Tibial artery (tissue), 4 donors: ENCODE measurements around the gene ZNF726.
"Not testable (repeated sequence)": the region's sequence is repeated elsewhere in the genome, so short reads cannot be mapped to it uniquely, and the experiment has no call there.

Source experiments
- DNase-seq, 2 donors: peaks; one replicate each; pipeline ENCODE4 v3.0.0-alpha.2; 2019
- H3K27ac ChIP-seq, 2 donors: fragments of 200-600 bp; sonication (generic) in 1 of 2; 1 replicate in 1 of 2; 2 replicates in 1 of 2; pipeline ENCODE4 v1.5.1; 2018 to 2019; ENCODE audit warnings: mild to moderate bottlenecking in 1 of 2
- H3K27me3 ChIP-seq, 2 donors: fragments of 200-600 bp; sonication (generic) in 1 of 2; one replicate each; pipeline versions ENCODE4 v1.5.1 to v1.6.0; 2016 to 2019
- H3K36me3 ChIP-seq, 3 donors: fragments of 200-600 bp; sonication (generic) in 2 of 3; one replicate each; pipeline ENCODE4 v1.5.1; 2016 to 2019; ENCODE audit warnings: mild to moderate bottlenecking in 2 of 3
- H3K4me1 ChIP-seq, 4 donors: fragments of 200-600 bp; sonication (generic) in 2 of 4; 1 replicate in 3 of 4; 2 replicates in 1 of 4; pipeline ENCODE4 v1.5.1; 2016 to 2019
- H3K4me3 ChIP-seq, 2 donors: fragments of 200-600 bp; sonication (generic) in 1 of 2; 1 replicate in 1 of 2; 2 replicates in 1 of 2; pipeline ENCODE4 v1.5.1; 2018 to 2019; ENCODE audit warnings: mild to moderate bottlenecking in 2 of 2
- H3K9me3 ChIP-seq, 3 donors: fragments of 200-600 bp; sonication (generic) in 1 of 3; one replicate each; pipeline ENCODE4 v1.5.1; 2016 to 2019
- intact Hi-C: fragments of 100-400 bp; cut with DNase I; formaldehyde crosslinking; loops from one replicate; pipeline ENCODE4 v1.15.0; 2023; ENCODE audit warnings: low total_unique reads
- TF ChIP-seq, protein P1 (sequence below), 2 experiments: fragments of 200-600 bp in 1 of 2; fragments of 450-650 bp in 1 of 2; IDR thresholded peaks; one replicate each; pipeline ENCODE4 v1.5.1; 2017 to 2019; ENCODE audit warnings: antibody characterized with exemption in 2 of 2, mild to moderate bottlenecking in 1 of 2, moderate library complexity in 1 of 2

ZNF726 gene

GRCh38 chr19:23969630-23970029 lies 54.9 kb downstream of the ZNF726 start:
- Histone ChIP-seq H3K27ac (no peak overlapping the region), H3K27me3 (peaks cover 0 to 11% of the 10 kb centered on the region in 2 donors), H3K36me3 (no peaks in the 10 kb centered on the region), H3K4me1 (peaks cover 0 to 5% (median 0%) of the 10 kb centered on the region in 4 donors), H3K9me3 (no peaks in the 10 kb centered on the region), H3K4me3 (no peak overlapping the region)
- DNase-seq, result no peak
- TF ChIP-seq, protein P1, sequence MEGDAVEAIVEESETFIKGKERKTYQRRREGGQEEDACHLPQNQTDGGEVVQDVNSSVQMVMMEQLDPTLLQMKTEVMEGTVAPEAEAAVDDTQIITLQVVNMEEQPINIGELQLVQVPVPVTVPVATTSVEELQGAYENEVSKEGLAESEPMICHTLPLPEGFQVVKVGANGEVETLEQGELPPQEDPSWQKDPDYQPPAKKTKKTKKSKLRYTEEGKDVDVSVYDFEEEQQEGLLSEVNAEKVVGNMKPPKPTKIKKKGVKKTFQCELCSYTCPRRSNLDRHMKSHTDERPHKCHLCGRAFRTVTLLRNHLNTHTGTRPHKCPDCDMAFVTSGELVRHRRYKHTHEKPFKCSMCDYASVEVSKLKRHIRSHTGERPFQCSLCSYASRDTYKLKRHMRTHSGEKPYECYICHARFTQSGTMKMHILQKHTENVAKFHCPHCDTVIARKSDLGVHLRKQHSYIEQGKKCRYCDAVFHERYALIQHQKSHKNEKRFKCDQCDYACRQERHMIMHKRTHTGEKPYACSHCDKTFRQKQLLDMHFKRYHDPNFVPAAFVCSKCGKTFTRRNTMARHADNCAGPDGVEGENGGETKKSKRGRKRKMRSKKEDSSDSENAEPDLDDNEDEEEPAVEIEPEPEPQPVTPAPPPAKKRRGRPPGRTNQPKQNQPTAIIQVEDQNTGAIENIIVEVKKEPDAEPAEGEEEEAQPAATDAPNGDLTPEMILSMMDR (IDR thresholded peaks at IDR 0.05), result no peak
- intact Hi-C loops, result loop anchor here (5.0 kb wide), 1 partner anchor 97 kb away; no protein-coding TSS in a partner anchor

GRCh38 chr19:23971598-23971997 lies 56.9 kb downstream of the ZNF726 start:
- DNase-seq, result no peak
- no peak overlapping the region for H3K4me3 ChIP-seq

DNA sequence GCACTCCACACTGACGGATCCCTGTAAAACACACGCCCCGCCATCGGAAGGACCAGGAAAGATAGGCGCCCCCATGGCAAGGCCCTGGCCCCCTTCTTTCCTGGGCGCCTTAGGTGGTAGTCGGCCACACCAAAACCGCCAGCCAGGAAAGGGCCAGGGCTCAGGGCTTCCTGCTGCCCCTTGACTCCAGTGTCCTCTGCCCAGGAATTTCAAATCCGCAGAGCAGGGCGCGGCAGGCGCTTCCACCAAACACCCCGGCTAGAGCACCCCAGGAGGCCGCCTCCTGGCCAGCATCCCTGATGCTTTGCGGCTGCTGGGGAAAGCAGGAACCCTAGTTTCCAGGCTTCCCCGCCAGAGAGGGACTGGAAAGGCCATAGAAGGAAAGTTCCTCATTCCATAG lies 57.5 kb downstream of the ZNF726 start:
- no peak overlapping the region for H3K27ac ChIP-seq
- no peaks in the 10 kb centered on the region for H3K9me3 ChIP-seq
- TF ChIP-seq, protein P1 (IDR thresholded peaks at IDR 0.05), result no peak
- DNase-seq, result no peak
- no peak overlapping the region for H3K4me3 ChIP-seq
- intact Hi-C loops, result no loop called here
- H3K36me3 ChIP-seq, result no peaks in the 10 kb centered on the region
- H3K4me1 ChIP-seq, result peaks cover 0 to 5% (median 0%) of the 10 kb centered on the region in 4 donors
- peaks cover 0 to 11% of the 10 kb centered on the region in 2 donors for H3K27me3 ChIP-seq

More at GRCh38 chr19:23971598-23971997, 56.9 kb downstream of the ZNF726 start:
- intact Hi-C loops, result no loop called here
- Histone ChIP-seq H3K4me1 (peaks cover 0 to 5% (median 0%) of the 10 kb centered on the region in 4 donors), H3K27me3 (peaks cover 0 to 11% of the 10 kb centered on the region in 2 donors), H3K27ac (no peak overlapping the region), H3K36me3 (no peaks in the 10 kb centered on the region), H3K9me3 (no peaks in the 10 kb centered on the region)
- TF ChIP-seq, protein P1 (IDR thresholded peaks at IDR 0.05), result no peak

DNA sequence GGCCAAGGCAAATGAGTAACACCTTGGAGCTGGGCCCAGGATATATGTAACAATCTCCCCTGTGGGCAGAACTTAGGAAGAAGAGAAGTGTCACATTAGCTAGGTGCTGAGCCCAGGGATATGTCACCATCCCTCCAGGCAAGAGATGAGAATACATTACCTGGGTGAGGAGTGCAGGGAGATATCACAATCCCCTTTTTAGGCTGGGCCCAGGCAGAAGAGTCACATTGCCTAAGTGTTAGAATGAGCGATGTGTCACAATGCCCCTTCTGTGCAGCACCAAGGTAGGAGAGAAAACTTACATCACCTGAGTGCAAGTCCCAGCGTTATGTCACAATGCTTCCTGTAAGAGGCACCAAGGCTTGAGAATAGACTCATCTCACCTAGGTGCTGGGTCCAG lies 60.3 kb downstream of the ZNF726 start:
- TF ChIP-seq, protein P1 (IDR thresholded peaks at IDR 0.05), result no peak
- H3K4me1 ChIP-seq, result peaks cover 0 to 5% (median 0%) of the 10 kb centered on the region in 4 donors
- no peak overlapping the region for H3K27ac ChIP-seq
- peaks cover 0 to 11% of the 10 kb centered on the region in 2 donors for H3K27me3 ChIP-seq
- no peak overlapping the region for H3K4me3 ChIP-seq
- no peaks in the 10 kb centered on the region for H3K9me3 ChIP-seq
- intact Hi-C loops, result no loop called here
- no peaks in the 10 kb centered on the region for H3K36me3 ChIP-seq
- no peak for DNase-seq

DNA sequence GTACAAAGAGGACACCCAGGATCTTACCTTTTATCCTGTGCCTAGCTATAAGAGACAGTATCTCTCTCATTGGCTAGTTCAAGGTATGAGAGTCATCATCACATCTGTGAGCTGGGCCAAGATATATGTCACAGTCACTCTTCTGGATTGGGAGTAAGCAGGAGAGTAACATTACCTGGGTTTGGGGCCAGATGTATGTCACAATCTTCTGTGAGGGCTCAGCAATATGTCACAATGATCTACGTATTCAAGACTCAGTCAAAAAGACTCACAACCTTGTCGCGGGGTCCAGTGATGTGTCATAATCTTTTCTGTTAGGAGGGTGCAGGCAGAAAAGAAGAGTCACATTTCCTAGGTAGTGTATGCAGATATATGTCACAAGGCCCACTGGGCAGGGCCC lies 61.9 kb downstream of the ZNF726 start:
- H3K4me3 ChIP-seq, DNase-seq, H3K9me3 ChIP-seq, H3K27me3 ChIP-seq, H3K36me3 ChIP-seq, H3K27ac ChIP-seq, intact Hi-C loops, H3K4me1 ChIP-seq: not testable (repeated sequence)

- intact Hi-C loops, H3K27me3 ChIP-seq, H3K9me3 ChIP-seq: not testable (repeated sequence)
Measured at GRCh38 chr19:23977256-23977655, 62.6 kb downstream of the ZNF726 start.

GRCh38 chr19:23978068-23978467 lies 63.4 kb downstream of the ZNF726 start:
- no peaks in the 10 kb centered on the region for H3K9me3 ChIP-seq
- TF ChIP-seq, protein P1 (IDR thresholded peaks at IDR 0.05), result no peak
- H3K4me1 ChIP-seq, result no peaks in the 10 kb centered on the region
- H3K36me3 ChIP-seq, result no peaks in the 10 kb centered on the region
- intact Hi-C loops, result no loop called here
- H3K4me3 ChIP-seq, result no peak overlapping the region
- DNase-seq, result no peak
- no peak overlapping the region for H3K27ac ChIP-seq
- no peaks in the 10 kb centered on the region for H3K27me3 ChIP-seq

More at GRCh38 chr19:23977256-23977655, 62.6 kb downstream of the ZNF726 start:
- H3K4me3 ChIP-seq, H3K36me3 ChIP-seq, H3K27ac ChIP-seq, DNase-seq, H3K4me1 ChIP-seq: not testable (repeated sequence)
